Ovary (tissue), 9 donors: ENCODE results near the gene SLC33A1. TPM values are rescaled to one million over a fixed set of nuclear protein-coding genes. Genes with fewer than 3 reads are reported as not detected.
"Not testable (repeated sequence)": the region's sequence is repeated elsewhere in the genome, so short reads cannot be mapped to it uniquely, and the experiment has no call there.

Source experiments
- DNase-seq, 5 donors: peaks; one replicate each; pipeline ENCODE4 v3.0.0-alpha.2; 2019 to 2020
- H3K27ac ChIP-seq, 2 donors: fragments of 200-600 bp; one replicate each; pipeline versions ENCODE4 v1.5.1 to v1.8.0; 2019 to 2022
- H3K27me3 ChIP-seq: fragments of 200-600 bp; one replicate; pipeline ENCODE4 v1.8.0; 2022
- H3K36me3 ChIP-seq: fragments of 200-600 bp; sonication (generic); one replicate; pipeline ENCODE4 v1.5.1; 2019
- H3K4me1 ChIP-seq: one replicate; pipeline ENCODE4 v1.8.1; 2013; ENCODE audit warnings: mild to moderate bottlenecking, moderate library complexity; ENCODE audit not compliant: insufficient read depth
- H3K4me3 ChIP-seq: fragments of 200-600 bp; sonication (generic); one replicate; pipeline ENCODE4 v1.5.1; 2017
- H3K9me3 ChIP-seq, 2 donors: fragments of 200-600 bp in 1 of 2; sonication (generic) in 1 of 2; one replicate each; pipeline versions ENCODE4 v1.5.1 to v1.8.1; 2013 to 2019; ENCODE audit warnings: mild to moderate bottlenecking in 1 of 2, moderate library complexity in 1 of 2
- CTCF ChIP-seq, 3 donors: fragments of 450-650 bp in 2 of 3; fragments of 200-600 bp in 1 of 3; IDR thresholded peaks; one replicate each; pipeline versions ENCODE4 v1.5.1 to v1.8.0; 2016 to 2022; ENCODE audit warnings: antibody characterized with exemption in 3 of 3, mild to moderate bottlenecking in 1 of 3
- EP300 ChIP-seq: sonication (generic); formaldehyde crosslinking; IDR thresholded peaks from one replicate; pipeline ENCODE4 v1.6.1; 2017; ENCODE audit warnings: antibody characterized with exemption
- POLR2A ChIP-seq: fragments of 450-650 bp; IDR thresholded peaks from one replicate; pipeline ENCODE4 v1.6.1; 2017; ENCODE audit warnings: antibody characterized with exemption, mild to moderate bottlenecking, moderate library complexity
- WGBS, 3 donors: extraction: QIAGEN DNeasy Blood & Tissue Kit in 1 of 3; methylation state at CpG; one replicate each; pipeline versions ENCODE4 v1.1.5 to v1.1.7; 2013 to 2017; 5-methylcytosine and 5-hydroxymethylcytosine counted together
- intact Hi-C, 4 donors: fragments of 100-400 bp; cut with DNase I; formaldehyde crosslinking; loops; one replicate each; pipeline versions ENCODE4 v1.11.0 to v1.15.1; 2022 to 2023
- polyA plus RNA-seq, 2 donors: library from polyadenylated mRNA; stranded (reverse); fragments of 200-250 nt in 1 of 2; fragments of 350-450 nt in 1 of 2; fragmentation: Illumina TruSeq in 1 of 2; extraction: RNeasy Lipid Tissue Mini Kit (QIAGEN cat#74804) in 1 of 2; gene quantifications; one replicate each; pipeline ENCODE4 v1.2.3, GENCODE V29; 2013 to 2014
- total RNA-seq, 7 donors: library from RNA; depleted of rRNA in 2 of 7; stranded (reverse); fragments of >200 nt in 2 of 7; fragmentation: NEBNext Ultra II Directional in 3 of 7; extraction: Animal tissue kit (Norgen Biotek cat#: 25700) in 3 of 7; gene quantifications; one replicate each; pipeline versions ENCODE4 v1.1.0 to v1.2.4, GENCODE V29; 2016 to 2023
- donor health status: DM: no; HTN: no; CAD: no; lungs with moderate emphysema.
- donor health status: DM: no; HTN: no; CAD: no.
- donor health status: Bipolar disorder and iron deficiency.
- donor health status: DM: yes; HTN: yes; CAD: no.
- donor health status: DM: no; HTN: no; CAD: no.
- donor health status: DM: yes; HTN: yes; CAD: no.

The SLC33A1 gene
- total and polyA plus RNA-seq, 9 donors, result 10.9 to 35.4 (median 23.7) TPM

- intact Hi-C loops, result no loop called here
- no peaks in the 10 kb centered on the region for H3K27me3 ChIP-seq
- H3K27ac ChIP-seq, result no peak overlapping the region
- H3K4me3 ChIP-seq, result no peak overlapping the region
- H3K9me3 ChIP-seq, result no peaks in the 10 kb centered on the region
- DNase-seq, result no peak
- no peaks in the 10 kb centered on the region for H3K4me1 ChIP-seq
- H3K36me3 ChIP-seq, result no peaks in the 10 kb centered on the region
- TF ChIP-seq EP300 (no peak), POLR2A (no peak)
- 80 to 81% (median 80%) methylated on average over 9 of the region's 9 CpGs for WGBS, 3 donors
Observed at GRCh38 chr3:155835341-155836071, 18.7 kb downstream of the SLC33A1 start.

- WGBS, 3 donors, result 89 to 98% (median 93%) methylated on average over 13 of the region's 13 CpGs
- H3K4me1 ChIP-seq, H3K36me3 ChIP-seq, DNase-seq, H3K27ac ChIP-seq, intact Hi-C loops, H3K4me3 ChIP-seq, H3K27me3 ChIP-seq, H3K9me3 ChIP-seq: not testable (repeated sequence)
Observed at GRCh38 chr3:155828490-155829098, 25.6 kb downstream of the SLC33A1 start.

GRCh38 chr3:155815030-155815545, 39.1 kb downstream of the SLC33A1 start:
- H3K4me3 ChIP-seq, result no peak overlapping the region
- H3K27ac ChIP-seq, result no peak overlapping the region
- H3K27me3 ChIP-seq, result no peaks in the 10 kb centered on the region
- intact Hi-C loops, result no loop called here
- H3K9me3 ChIP-seq, result no peaks in the 10 kb centered on the region
- H3K36me3 ChIP-seq, result no peaks in the 10 kb centered on the region
- TF ChIP-seq CTCF (IDR thresholded peaks at IDR 0.05) (no peak), EP300 (no peak), POLR2A (no peak)
- no peaks in the 10 kb centered on the region for H3K4me1 ChIP-seq
- no peak for DNase-seq

GRCh38 chr3:155813224-155813623, 41.0 kb downstream of the SLC33A1 start:
- H3K4me3 ChIP-seq, H3K27me3 ChIP-seq, H3K4me1 ChIP-seq, H3K27ac ChIP-seq, DNase-seq, intact Hi-C loops, H3K9me3 ChIP-seq, H3K36me3 ChIP-seq: not testable (repeated sequence)

GRCh38 chr3:155809181-155809580, 45.0 kb downstream of the SLC33A1 start:
- Histone ChIP-seq H3K4me3 (no peak overlapping the region), H3K4me1 (no peaks in the 10 kb centered on the region), H3K9me3 (no peaks in the 10 kb centered on the region), H3K27ac (no peak overlapping the region), H3K27me3 (no peaks in the 10 kb centered on the region), H3K36me3 (no peaks in the 10 kb centered on the region)
- intact Hi-C loops, result loop anchor here in 2 of 4 donors (5.0 kb wide), 2 partner anchors 43 to 63 kb away; partner anchors contain the start of genes GMPS (in 1 of the 2) and SLC33A1 (in 1 of the 2)
- no peak for TF ChIP-seq CTCF (IDR thresholded peaks at IDR 0.05)
- TF ChIP-seq POLR2A, result no peak
- TF ChIP-seq EP300, result no peak
- no peak for DNase-seq

- H3K4me1 ChIP-seq, result no peaks in the 10 kb centered on the region
- no peak for DNase-seq
- WGBS, 3 donors, result 87 to 95% (median 88%) methylated on average over 2 of the region's 2 CpGs
- no peak overlapping the region for H3K4me3 ChIP-seq
- intact Hi-C loops, result loop anchor here in 2 of 4 donors (5.0 kb wide), 2 partner anchors 44 to 64 kb away; partner anchors contain the start of genes GMPS (in 1 of the 2) and SLC33A1 (in 1 of the 2)
- TF ChIP-seq CTCF (IDR thresholded peaks at IDR 0.05), result no peak
- TF ChIP-seq EP300, result no peak
- no peak for TF ChIP-seq POLR2A
- H3K27me3 ChIP-seq, result no peaks in the 10 kb centered on the region
- no peak overlapping the region for H3K27ac ChIP-seq
- no peaks in the 10 kb centered on the region for H3K9me3 ChIP-seq
- H3K36me3 ChIP-seq, result no peaks in the 10 kb centered on the region
Observed at GRCh38 chr3:155807823-155808222, 46.4 kb downstream of the SLC33A1 start.
